SK-N-SH (cell line): ENCODE measurements around the gene CHSY1. TPM values are rescaled to one million over a fixed set of nuclear protein-coding genes. Genes with fewer than 3 reads are reported as not detected.

Source experiments
- CTCF ChIA-PET: fragments of 300-600, 350-600 bp; formaldehyde crosslinking; extraction: SDS; loops from one replicate; lab custom pipeline; 2021; lab: Yijun Ruan, JAX
- POLR2A ChIA-PET: fragments of 350-600 bp; sonication (Branson Sonifier 250); formaldehyde crosslinking; extraction: SDS; loops from one replicate; lab custom pipeline; 2020; ENCODE audit warnings: antibody characterized with exemption, inconsistent platforms; lab: Yijun Ruan, JAX
- DNase-seq: peaks from one replicate; pipeline ENCODE4 v3.0.0; 2012
- H2AFZ ChIP-seq: fragments of 200-600 bp; sonication (generic); 2 replicates; pipeline ENCODE4 v1.8.1; 2016; ENCODE audit warnings: antibody characterized with exemption, mild to moderate bottlenecking, low read depth
- H3F3A ChIP-seq: fragments of 200-600 bp; sonication (generic); replicated peaks from 2 replicates; pipeline ENCODE3; 2016; ENCODE audit warnings: antibody characterized with exemption, mild to moderate bottlenecking; ENCODE audit not compliant: insufficient read depth
- H3K27ac ChIP-seq, 2 experiments: fragments of 200-500 bp in 1 of 2; fragments of 200-600 bp in 1 of 2; sonication (Bioruptor generic) in 1 of 2; sonication (generic), shearing (Covaris generic) in 1 of 2; 2 replicates each; pipeline versions ENCODE4 v1.5.1 to v1.6.1; 2014 to 2016; ENCODE audit warnings: low read depth in 2 of 2, inconsistent platforms in 1 of 2, low read length in 1 of 2, mild to moderate bottlenecking in 1 of 2, mixed read lengths in 1 of 2
- H3K27me3 ChIP-seq: fragments of 200-600 bp; sonication (generic), shearing (Covaris generic); 2 replicates; pipeline ENCODE4 v1.6.1; 2016; ENCODE audit warnings: mixed run types; ENCODE audit not compliant: insufficient read depth
- H3K36me3 ChIP-seq, 2 experiments: fragments of 200-500 bp in 1 of 2; fragments of 200-600 bp in 1 of 2; sonication (Bioruptor generic) in 1 of 2; sonication (generic) in 1 of 2; replicated peaks in 1 of 2; 2 replicates each; pipeline versions ENCODE3 to v1.5.1; 2014 to 2016; ENCODE audit warnings: low read length in 1 of 2, mild to moderate bottlenecking in 1 of 2; ENCODE audit not compliant: insufficient read depth in 2 of 2, control insufficient read depth in 1 of 2
- H3K4me1 ChIP-seq, 2 experiments: fragments of 200-500 bp in 1 of 2; fragments of 200-600 bp in 1 of 2; sonication (Bioruptor generic) in 1 of 2; sonication (generic), shearing (Covaris generic) in 1 of 2; 2 replicates each; pipeline versions ENCODE4 v1.5.1 to v1.6.1; 2014 to 2016; ENCODE audit warnings: low read depth in 1 of 2, low read length in 1 of 2, mixed run types in 1 of 2; ENCODE audit not compliant: insufficient read depth in 2 of 2, control insufficient read depth in 1 of 2
- H3K4me2 ChIP-seq: fragments of 200-600 bp; sonication (generic), shearing (Covaris generic); 2 replicates; pipeline ENCODE4 v1.6.1; 2017; ENCODE audit warnings: mixed run types
- H3K4me3 ChIP-seq, 2 experiments: fragments of 200-500 bp in 1 of 2; fragments of 200-600 bp in 1 of 2; sonication (Bioruptor generic) in 1 of 2; sonication (generic), shearing (Covaris generic) in 1 of 2; 2 replicates each; pipeline versions ENCODE4 v1.5.1 to v1.8.1; 2014 to 2016; ENCODE audit warnings: low read depth in 2 of 2, inconsistent platforms in 1 of 2, low read length in 1 of 2, mild to moderate bottlenecking in 1 of 2, mixed read lengths in 1 of 2, moderate library complexity in 1 of 2
- H3K79me2 ChIP-seq: fragments of 200-600 bp; sonication (generic); 2 replicates; pipeline ENCODE4 v1.8.1; 2017; ENCODE audit warnings: mild to moderate bottlenecking; ENCODE audit not compliant: insufficient read depth
- H3K9ac ChIP-seq: fragments of 200-600 bp; sonication (generic); 2 replicates; pipeline ENCODE4 v1.6.1; 2017; ENCODE audit warnings: mixed run types
- H3K9me2 ChIP-seq: fragments of 200-600 bp; sonication (generic); 2 replicates; pipeline ENCODE4 v1.6.1; 2017; ENCODE audit warnings: mixed run types
- H3K9me3 ChIP-seq: fragments of 200-600 bp; sonication (generic); 2 replicates; pipeline ENCODE4 v1.6.1; 2017; ENCODE audit warnings: mixed run types, mild to moderate bottlenecking, moderate library complexity
- H4K20me1 ChIP-seq: fragments of 200-600 bp; sonication (generic); 2 replicates; pipeline ENCODE4 v1.6.1; 2017; ENCODE audit warnings: mild to moderate bottlenecking, mixed run types; ENCODE audit not compliant: insufficient read depth
- ELF1 ChIP-seq: IDR thresholded peaks from 2 replicates; pipeline ENCODE4 v1.4.0; 2012
- FOSL2 ChIP-seq: IDR thresholded peaks from 2 replicates; pipeline ENCODE4 v1.4.0; 2012; ENCODE audit warnings: low read depth, mild to moderate bottlenecking, moderate library complexity, borderline replicate concordance
- GABPA ChIP-seq: IDR thresholded peaks from 2 replicates; pipeline ENCODE4 v1.4.0; 2012; ENCODE audit warnings: low read depth, mild to moderate bottlenecking
- JUND ChIP-seq: IDR thresholded peaks from 2 replicates; pipeline ENCODE4 v1.4.0; 2012
- NRF1 ChIP-seq: IDR thresholded peaks from 2 replicates; pipeline ENCODE4 v1.6.1; 2012; ENCODE audit warnings: low read depth, mild to moderate bottlenecking, low read length
- RAD21 ChIP-seq: IDR thresholded peaks from 2 replicates; pipeline ENCODE4 v1.6.1; 2012; ENCODE audit warnings: mild to moderate bottlenecking, low read length
- RFX5 ChIP-seq: IDR thresholded peaks from 2 replicates; pipeline ENCODE4 v1.6.1; 2012; ENCODE audit warnings: mild to moderate bottlenecking, improper control_type of control experiment, low read length
- SIN3A ChIP-seq: IDR thresholded peaks from 2 replicates; pipeline ENCODE4 v1.6.1; 2012; ENCODE audit warnings: low read depth, mild to moderate bottlenecking, low read length, moderate library complexity, borderline replicate concordance
- TCF12 ChIP-seq: IDR thresholded peaks from 2 replicates; pipeline ENCODE4 v1.4.0; 2012
- TEAD4 ChIP-seq: IDR thresholded peaks from 2 replicates; pipeline ENCODE4 v1.4.0; 2012; ENCODE audit warnings: mild to moderate bottlenecking, borderline replicate concordance; ENCODE audit not compliant: insufficient read depth
- WGBS: methylation state at CpG from one replicate; pipeline ENCODE4 v1.1.6; 2017; ENCODE audit warnings: low lambda C conversion rate; 5-methylcytosine and 5-hydroxymethylcytosine counted together
- polyA plus RNA-seq, 3 experiments: library from polyadenylated mRNA; depleted of rRNA; stranded (reverse); fragments of >200 nt; gene quantifications; 2 replicates each; pipeline ENCODE4 v1.2.3, GENCODE V29; 2012
- TF ChIP-seq, protein P1 (sequence below): IDR thresholded peaks from 2 replicates; pipeline ENCODE4; 2012
- TF ChIP-seq, protein P2 (sequence below): fragments of 200-600 bp; sonication (generic); IDR thresholded peaks from 2 replicates; pipeline ENCODE4 v1.6.1; 2017; ENCODE audit warnings: antibody characterized with exemption, mild to moderate bottlenecking, moderate library complexity
- TF ChIP-seq, protein P3 (sequence below): IDR thresholded peaks from 2 replicates; pipeline ENCODE4 v1.4.0; 2012; ENCODE audit warnings: low read depth, borderline replicate concordance
- TF ChIP-seq, protein P4 (sequence below): IDR thresholded peaks from 2 replicates; pipeline ENCODE4 v1.4.0; 2012; ENCODE audit warnings: low read depth
- TF ChIP-seq, protein P5 (sequence below): IDR thresholded peaks from 2 replicates; pipeline ENCODE4 v1.4.0; 2012; ENCODE audit warnings: low read depth, borderline replicate concordance
- TF ChIP-seq, protein P6 (sequence below): IDR thresholded peaks from 2 replicates; pipeline ENCODE4 v1.6.1; 2012; ENCODE audit warnings: mild to moderate bottlenecking, low read depth, low read length, moderate library complexity

Gene CHSY1
- polyA plus RNA-seq, 1 of the 3 experiments (the other 2 are of a cell fraction), result 15.7 TPM

DNA sequence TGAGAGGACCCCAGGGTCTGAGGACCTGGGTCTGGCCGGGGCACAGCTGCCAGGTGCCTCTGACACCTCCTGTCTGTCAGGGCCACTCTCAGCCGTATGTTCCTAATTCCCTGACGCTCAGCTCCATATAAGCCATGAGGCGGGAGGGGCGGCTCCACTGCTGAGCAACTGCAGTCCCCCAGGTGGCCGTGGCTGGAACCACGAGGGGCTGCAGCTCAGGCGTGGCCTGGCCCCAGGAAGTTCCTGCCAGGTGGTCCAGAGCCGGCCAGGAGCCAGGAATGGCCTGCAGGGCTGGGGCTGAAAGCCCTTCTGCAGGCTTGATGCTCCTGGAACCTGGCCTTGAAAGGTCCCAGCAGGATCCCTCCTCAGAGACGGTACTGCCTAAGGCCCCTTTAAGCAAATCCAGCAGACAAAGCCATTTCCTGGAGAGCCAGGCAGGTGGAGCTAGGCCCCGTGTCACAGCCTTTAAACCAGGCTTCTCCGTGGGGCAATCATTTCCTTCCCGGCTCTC, 118.0 kb downstream of the CHSY1 start:
- no peaks in the 10 kb centered on the region for H4K20me1 ChIP-seq
- POLR2A ChIA-PET, result no interaction called here
- H3K4me2 ChIP-seq, result no peak overlapping the region
- DNase-seq, result peak; percentile 57
- H3K27me3 ChIP-seq, result no peaks in the 10 kb centered on the region
- H3K9ac ChIP-seq, result no peak overlapping the region
- H2AFZ ChIP-seq, result no peak overlapping the region
- peak overlapping the region in 1 of 2 experiments; percentile 68; a peak in 2 of 4 replicates for H3K27ac ChIP-seq
- CTCF ChIA-PET, result interaction anchor here (1.0 to 1.6 kb wide), 4 partner anchors 12 to 53 kb away, joined by 3 to 5 read pairs (median 4); no protein-coding TSS in a partner anchor
- H3F3A ChIP-seq, result no peaks in the 10 kb centered on the region
- H3K79me2 ChIP-seq, result no peaks in the 10 kb centered on the region
- no peaks in the 10 kb centered on the region for H3K9me2 ChIP-seq
- H3K4me1 ChIP-seq, result peaks cover 2 to 40% of the 10 kb centered on the region in 2 experiments; a peak in 2 of 4 replicates
- no peaks in the 10 kb centered on the region for H3K36me3 ChIP-seq
- no peak overlapping the region for H3K4me3 ChIP-seq
- 78% methylated on average over 4 of the region's 13 CpGs for whole genome bisulfite sequencing
- H3K9me3 ChIP-seq, result no peaks in the 10 kb centered on the region
- TF ChIP-seq, protein P1, sequence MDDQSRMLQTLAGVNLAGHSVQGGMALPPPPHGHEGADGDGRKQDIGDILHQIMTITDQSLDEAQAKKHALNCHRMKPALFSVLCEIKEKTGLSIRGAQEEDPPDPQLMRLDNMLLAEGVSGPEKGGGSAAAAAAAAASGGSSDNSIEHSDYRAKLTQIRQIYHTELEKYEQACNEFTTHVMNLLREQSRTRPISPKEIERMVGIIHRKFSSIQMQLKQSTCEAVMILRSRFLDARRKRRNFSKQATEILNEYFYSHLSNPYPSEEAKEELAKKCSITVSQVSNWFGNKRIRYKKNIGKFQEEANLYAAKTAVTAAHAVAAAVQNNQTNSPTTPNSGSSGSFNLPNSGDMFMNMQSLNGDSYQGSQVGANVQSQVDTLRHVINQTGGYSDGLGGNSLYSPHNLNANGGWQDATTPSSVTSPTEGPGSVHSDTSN, result no peak
- TF ChIP-seq TEAD4 (no peak), JUND (no peak), RFX5 (no peak), GABPA (no peak), SIN3A (no peak), RAD21 (no peak), TCF12 (no peak), FOSL2 (no peak), ELF1 (no peak), NRF1 (no peak)
- TF ChIP-seq, protein P2, sequence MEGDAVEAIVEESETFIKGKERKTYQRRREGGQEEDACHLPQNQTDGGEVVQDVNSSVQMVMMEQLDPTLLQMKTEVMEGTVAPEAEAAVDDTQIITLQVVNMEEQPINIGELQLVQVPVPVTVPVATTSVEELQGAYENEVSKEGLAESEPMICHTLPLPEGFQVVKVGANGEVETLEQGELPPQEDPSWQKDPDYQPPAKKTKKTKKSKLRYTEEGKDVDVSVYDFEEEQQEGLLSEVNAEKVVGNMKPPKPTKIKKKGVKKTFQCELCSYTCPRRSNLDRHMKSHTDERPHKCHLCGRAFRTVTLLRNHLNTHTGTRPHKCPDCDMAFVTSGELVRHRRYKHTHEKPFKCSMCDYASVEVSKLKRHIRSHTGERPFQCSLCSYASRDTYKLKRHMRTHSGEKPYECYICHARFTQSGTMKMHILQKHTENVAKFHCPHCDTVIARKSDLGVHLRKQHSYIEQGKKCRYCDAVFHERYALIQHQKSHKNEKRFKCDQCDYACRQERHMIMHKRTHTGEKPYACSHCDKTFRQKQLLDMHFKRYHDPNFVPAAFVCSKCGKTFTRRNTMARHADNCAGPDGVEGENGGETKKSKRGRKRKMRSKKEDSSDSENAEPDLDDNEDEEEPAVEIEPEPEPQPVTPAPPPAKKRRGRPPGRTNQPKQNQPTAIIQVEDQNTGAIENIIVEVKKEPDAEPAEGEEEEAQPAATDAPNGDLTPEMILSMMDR, result no peak
- TF ChIP-seq, protein P3, sequence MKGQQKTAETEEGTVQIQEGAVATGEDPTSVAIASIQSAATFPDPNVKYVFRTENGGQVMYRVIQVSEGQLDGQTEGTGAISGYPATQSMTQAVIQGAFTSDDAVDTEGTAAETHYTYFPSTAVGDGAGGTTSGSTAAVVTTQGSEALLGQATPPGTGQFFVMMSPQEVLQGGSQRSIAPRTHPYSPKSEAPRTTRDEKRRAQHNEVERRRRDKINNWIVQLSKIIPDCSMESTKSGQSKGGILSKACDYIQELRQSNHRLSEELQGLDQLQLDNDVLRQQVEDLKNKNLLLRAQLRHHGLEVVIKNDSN, result no peak
- TF ChIP-seq, protein P4, sequence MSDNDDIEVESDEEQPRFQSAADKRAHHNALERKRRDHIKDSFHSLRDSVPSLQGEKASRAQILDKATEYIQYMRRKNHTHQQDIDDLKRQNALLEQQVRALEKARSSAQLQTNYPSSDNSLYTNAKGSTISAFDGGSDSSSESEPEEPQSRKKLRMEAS, result no peak
- TF ChIP-seq, protein P5, sequence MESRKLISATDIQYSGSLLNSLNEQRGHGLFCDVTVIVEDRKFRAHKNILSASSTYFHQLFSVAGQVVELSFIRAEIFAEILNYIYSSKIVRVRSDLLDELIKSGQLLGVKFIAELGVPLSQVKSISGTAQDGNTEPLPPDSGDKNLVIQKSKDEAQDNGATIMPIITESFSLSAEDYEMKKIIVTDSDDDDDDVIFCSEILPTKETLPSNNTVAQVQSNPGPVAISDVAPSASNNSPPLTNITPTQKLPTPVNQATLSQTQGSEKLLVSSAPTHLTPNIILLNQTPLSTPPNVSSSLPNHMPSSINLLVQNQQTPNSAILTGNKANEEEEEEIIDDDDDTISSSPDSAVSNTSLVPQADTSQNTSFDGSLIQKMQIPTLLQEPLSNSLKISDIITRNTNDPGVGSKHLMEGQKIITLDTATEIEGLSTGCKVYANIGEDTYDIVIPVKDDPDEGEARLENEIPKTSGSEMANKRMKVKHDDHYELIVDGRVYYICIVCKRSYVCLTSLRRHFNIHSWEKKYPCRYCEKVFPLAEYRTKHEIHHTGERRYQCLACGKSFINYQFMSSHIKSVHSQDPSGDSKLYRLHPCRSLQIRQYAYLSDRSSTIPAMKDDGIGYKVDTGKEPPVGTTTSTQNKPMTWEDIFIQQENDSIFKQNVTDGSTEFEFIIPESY, result no peak
- TF ChIP-seq, protein P6, sequence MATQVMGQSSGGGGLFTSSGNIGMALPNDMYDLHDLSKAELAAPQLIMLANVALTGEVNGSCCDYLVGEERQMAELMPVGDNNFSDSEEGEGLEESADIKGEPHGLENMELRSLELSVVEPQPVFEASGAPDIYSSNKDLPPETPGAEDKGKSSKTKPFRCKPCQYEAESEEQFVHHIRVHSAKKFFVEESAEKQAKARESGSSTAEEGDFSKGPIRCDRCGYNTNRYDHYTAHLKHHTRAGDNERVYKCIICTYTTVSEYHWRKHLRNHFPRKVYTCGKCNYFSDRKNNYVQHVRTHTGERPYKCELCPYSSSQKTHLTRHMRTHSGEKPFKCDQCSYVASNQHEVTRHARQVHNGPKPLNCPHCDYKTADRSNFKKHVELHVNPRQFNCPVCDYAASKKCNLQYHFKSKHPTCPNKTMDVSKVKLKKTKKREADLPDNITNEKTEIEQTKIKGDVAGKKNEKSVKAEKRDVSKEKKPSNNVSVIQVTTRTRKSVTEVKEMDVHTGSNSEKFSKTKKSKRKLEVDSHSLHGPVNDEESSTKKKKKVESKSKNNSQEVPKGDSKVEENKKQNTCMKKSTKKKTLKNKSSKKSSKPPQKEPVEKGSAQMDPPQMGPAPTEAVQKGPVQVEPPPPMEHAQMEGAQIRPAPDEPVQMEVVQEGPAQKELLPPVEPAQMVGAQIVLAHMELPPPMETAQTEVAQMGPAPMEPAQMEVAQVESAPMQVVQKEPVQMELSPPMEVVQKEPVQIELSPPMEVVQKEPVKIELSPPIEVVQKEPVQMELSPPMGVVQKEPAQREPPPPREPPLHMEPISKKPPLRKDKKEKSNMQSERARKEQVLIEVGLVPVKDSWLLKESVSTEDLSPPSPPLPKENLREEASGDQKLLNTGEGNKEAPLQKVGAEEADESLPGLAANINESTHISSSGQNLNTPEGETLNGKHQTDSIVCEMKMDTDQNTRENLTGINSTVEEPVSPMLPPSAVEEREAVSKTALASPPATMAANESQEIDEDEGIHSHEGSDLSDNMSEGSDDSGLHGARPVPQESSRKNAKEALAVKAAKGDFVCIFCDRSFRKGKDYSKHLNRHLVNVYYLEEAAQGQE, result no peak
